GM23338 (cell line): Measurements from ENCODE around the gene VEGFC. TPM values are rescaled to one million over a fixed set of nuclear protein-coding genes. Genes with fewer than 3 reads are reported as not detected.

Experiments
- ATAC-seq: fragments of 200-7000 bp; cut with Tn5 transposase; 3 replicates; pipeline ENCODE4 v1.9.1; 2020
- DNase-seq: peaks from one replicate; pipeline ENCODE4 v3.0.0-alpha.2; 2015; ENCODE audit warnings: low spot score
- H2AFZ ChIP-seq: fragments of 200-600 bp; sonication (generic); 2 replicates; pipeline ENCODE4 v1.8.0; 2016; ENCODE audit warnings: antibody characterized with exemption, mild to moderate bottlenecking, moderate library complexity
- H3F3A ChIP-seq: fragments of 200-600 bp; sonication (generic); replicated peaks from 2 replicates; pipeline ENCODE4 v1.8.0; 2017; ENCODE audit warnings: antibody characterized with exemption, mixed run types, low read depth
- H3K27ac ChIP-seq: fragments of 200-600 bp; sonication (generic); 2 replicates; pipeline ENCODE4 v1.6.1; 2016; ENCODE audit warnings: low read depth
- H3K27me3 ChIP-seq: fragments of 200-600 bp; sonication (generic); 2 replicates; pipeline ENCODE4 v1.8.0; 2016; ENCODE audit warnings: mild to moderate bottlenecking, mixed run types, moderate library complexity; ENCODE audit not compliant: insufficient read depth
- H3K36me3 ChIP-seq: fragments of 200-600 bp; sonication (generic); 2 replicates; pipeline ENCODE4 v1.8.0; 2016; ENCODE audit warnings: mild to moderate bottlenecking; ENCODE audit not compliant: insufficient read depth
- H3K4me1 ChIP-seq: fragments of 200-600 bp; sonication (generic); 2 replicates; pipeline ENCODE4 v1.8.0; 2016; ENCODE audit warnings: mild to moderate bottlenecking, moderate library complexity; ENCODE audit not compliant: insufficient read depth
- H3K4me2 ChIP-seq: fragments of 200-600 bp; sonication (generic); 2 replicates; pipeline ENCODE4 v1.7.1; 2017; ENCODE audit warnings: mixed run types
- H3K4me3 ChIP-seq: fragments of 200-600 bp; sonication (generic); 2 replicates; pipeline ENCODE4 v1.6.1; 2016; ENCODE audit warnings: mixed run types
- H3K79me2 ChIP-seq: fragments of 200-600 bp; sonication (generic); replicated peaks from 2 replicates; pipeline ENCODE4 v1.8.0; 2017; ENCODE audit warnings: mild to moderate bottlenecking; ENCODE audit not compliant: insufficient read depth
- H3K9me2 ChIP-seq: fragments of 200-600 bp; sonication (generic); 2 replicates; pipeline ENCODE4 v1.8.0; 2017; ENCODE audit not compliant: insufficient read depth
- H4K20me1 ChIP-seq: fragments of 200-600 bp; sonication (generic); replicated peaks from 2 replicates; pipeline ENCODE4 v1.8.0; 2017; ENCODE audit warnings: mild to moderate bottlenecking; ENCODE audit not compliant: insufficient read depth
- H3K27ac Mint-ChIP-seq: 2 replicates; pipeline ENCODE4 v1.8.0; 2020; ENCODE audit warnings: inconsistent platforms, mild to moderate bottlenecking, moderate library complexity, mixed read lengths
- H3K27me3 Mint-ChIP-seq: 3 replicates; pipeline ENCODE4 v1.8.0; 2022; ENCODE audit warnings: low read depth, mild to moderate bottlenecking, moderate library complexity, mixed read lengths, inconsistent platforms; ENCODE audit not compliant: insufficient read depth, poor library complexity
- H3K36me3 Mint-ChIP-seq: 3 replicates; pipeline ENCODE4 v1.8.0; 2021; ENCODE audit warnings: low read depth, mild to moderate bottlenecking, inconsistent platforms, moderate library complexity, mixed read lengths
- H3K4me1 Mint-ChIP-seq: 3 replicates; pipeline ENCODE4 v1.8.0; 2020; ENCODE audit warnings: mild to moderate bottlenecking, inconsistent platforms, mixed read lengths
- H3K4me3 Mint-ChIP-seq: 3 replicates; pipeline ENCODE4 v1.8.0; 2021; ENCODE audit warnings: moderate library complexity, mild to moderate bottlenecking, inconsistent platforms, mixed read lengths
- H3K9me3 Mint-ChIP-seq: 3 replicates; pipeline ENCODE4 v1.8.0; 2020; ENCODE audit warnings: moderate library complexity, mild to moderate bottlenecking, inconsistent platforms, mixed read lengths
- CREB1 ChIP-seq: fragments of 250-450 bp; sonication (Bioruptor Pico); IDR thresholded peaks from 2 replicates; pipeline ENCODE4 v1.5.0; 2020; ENCODE audit warnings: low read depth, mild to moderate bottlenecking, moderate library complexity
- CTCF ChIP-seq, 2 experiments: fragments of 200-600 bp in 1 of 2; sonication (generic) in 1 of 2; conservative IDR thresholded peaks; 2 replicates each; pipeline versions ENCODE4 v1.5.1 to v1.6.1; 2016 to 2017; ENCODE audit warnings: antibody characterized with exemption in 2 of 2, low read depth in 2 of 2, mild to moderate bottlenecking in 2 of 2, moderate library complexity in 1 of 2
- EZH2 ChIP-seq: fragments of 200-600 bp; sonication (generic); IDR thresholded peaks from one replicate; pipeline ENCODE4 v1.8.0; 2017; ENCODE audit warnings: antibody characterized with exemption, mild to moderate bottlenecking, low read depth; ENCODE audit not compliant: unreplicated experiment
- EZH2phosphoT487 ChIP-seq: fragments of 200-600 bp; sonication (generic); IDR thresholded peaks from one replicate; pipeline ENCODE4 v1.8.1; 2018; ENCODE audit warnings: antibody characterized with exemption; ENCODE audit not compliant: unreplicated experiment
- JUNB ChIP-seq: IDR thresholded peaks from one replicate; pipeline ENCODE4 v1.6.1; 2016; ENCODE audit warnings: antibody characterized with exemption; ENCODE audit not compliant: unreplicated experiment
- NANOG ChIP-seq: IDR thresholded peaks from 2 replicates; pipeline ENCODE4 v1.6.1; 2016; ENCODE audit warnings: antibody characterized with exemption, borderline replicate concordance
- POLR2AphosphoS5 ChIP-seq: IDR thresholded peaks from 2 replicates; pipeline ENCODE4 v1.6.1; 2016; ENCODE audit warnings: antibody characterized with exemption, low read depth
- STAT1 ChIP-seq: IDR thresholded peaks from one replicate; pipeline ENCODE4 v1.6.1; 2016; ENCODE audit warnings: antibody characterized with exemption; ENCODE audit not compliant: unreplicated experiment
- ZNF114 ChIP-seq: fragments of 250-450 bp; sonication (Bioruptor Pico); IDR thresholded peaks from 2 replicates; pipeline ENCODE4 v1.5.0; 2020; ENCODE audit warnings: mild to moderate bottlenecking, moderate library complexity
- ZNF331 ChIP-seq: fragments of 250-450 bp; sonication (Bioruptor Pico); IDR thresholded peaks from 2 replicates; pipeline ENCODE4 v1.5.0; 2020; ENCODE audit warnings: low read depth, mild to moderate bottlenecking, moderate library complexity
- ZNF462 ChIP-seq: fragments of 250-450 bp; sonication (Bioruptor Pico); IDR thresholded peaks from 2 replicates; pipeline ENCODE4 v1.5.0; 2020; ENCODE audit warnings: mild to moderate bottlenecking, moderate library complexity
- polyA plus RNA-seq: library from polyadenylated mRNA; unstranded; fragments of >200 nt; fragmentation: Nextera tagmentation; extraction: Ambion mirVana; gene quantifications from 2 replicates; pipeline ENCODE4 v1.2.1, GENCODE V29; 2016
- total RNA-seq: library from RNA; depleted of rRNA; stranded (reverse); fragments of >200 nt; shearing (Covaris generic); gene quantifications from 2 replicates; pipeline ENCODE4 v1.2.3, GENCODE V29; 2014
- TF ChIP-seq, protein P1 (sequence below): IDR thresholded peaks from 2 replicates; pipeline ENCODE4 v1.6.1; 2016; ENCODE audit warnings: antibody characterized with exemption
- TF ChIP-seq, protein P2 (sequence below): IDR thresholded peaks from one replicate; pipeline ENCODE4 v1.6.1; 2018; ENCODE audit warnings: antibody characterized with exemption; ENCODE audit not compliant: unreplicated experiment

The VEGFC gene
- total and polyA plus RNA-seq, 2 experiments from 2014 or later: 0.87 to 1.1 TPM

GRCh38 chr4:176729489-176729888 is 63.2 kb downstream of the VEGFC start:
- no peaks in the 10 kb centered on the region for H3K27me3 Mint-ChIP-seq
- H3K36me3 Mint-ChIP-seq: no peaks in the 10 kb centered on the region
- H3K27me3 ChIP-seq: no peaks in the 10 kb centered on the region
- ATAC-seq (no peak), DNase-seq (no peak)
- no peak overlapping the region for H3K4me2 ChIP-seq
- no peaks in the 10 kb centered on the region for H3K9me3 Mint-ChIP-seq
- no peak overlapping the region for H3K4me3 Mint-ChIP-seq
- H3K4me1 ChIP-seq: peaks cover 5% of the 10 kb centered on the region
- H3K4me3 ChIP-seq: no peak overlapping the region
- H3K9me2 ChIP-seq: no peaks in the 10 kb centered on the region
- no peak overlapping the region for H3K27ac ChIP-seq
- no peak overlapping the region for H2AFZ ChIP-seq
- H3K4me1 Mint-ChIP-seq: peaks cover 8% of the 10 kb centered on the region; the same call in 2 of the 3 replicates
- H4K20me1 ChIP-seq: no peaks in the 10 kb centered on the region
- no peaks in the 10 kb centered on the region for H3K79me2 ChIP-seq
- no peaks in the 10 kb centered on the region for H3F3A ChIP-seq
- TF ChIP-seq, protein P1, sequence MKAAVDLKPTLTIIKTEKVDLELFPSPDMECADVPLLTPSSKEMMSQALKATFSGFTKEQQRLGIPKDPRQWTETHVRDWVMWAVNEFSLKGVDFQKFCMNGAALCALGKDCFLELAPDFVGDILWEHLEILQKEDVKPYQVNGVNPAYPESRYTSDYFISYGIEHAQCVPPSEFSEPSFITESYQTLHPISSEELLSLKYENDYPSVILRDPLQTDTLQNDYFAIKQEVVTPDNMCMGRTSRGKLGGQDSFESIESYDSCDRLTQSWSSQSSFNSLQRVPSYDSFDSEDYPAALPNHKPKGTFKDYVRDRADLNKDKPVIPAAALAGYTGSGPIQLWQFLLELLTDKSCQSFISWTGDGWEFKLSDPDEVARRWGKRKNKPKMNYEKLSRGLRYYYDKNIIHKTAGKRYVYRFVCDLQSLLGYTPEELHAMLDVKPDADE: no peak
- no peak for TF ChIP-seq NANOG
- no peak for TF ChIP-seq JUNB
- TF ChIP-seq CTCF (conservative IDR thresholded peaks at IDR 0.05; ENCODE audit: low read depth in 2 of 2): no peak
- TF ChIP-seq, protein P2, sequence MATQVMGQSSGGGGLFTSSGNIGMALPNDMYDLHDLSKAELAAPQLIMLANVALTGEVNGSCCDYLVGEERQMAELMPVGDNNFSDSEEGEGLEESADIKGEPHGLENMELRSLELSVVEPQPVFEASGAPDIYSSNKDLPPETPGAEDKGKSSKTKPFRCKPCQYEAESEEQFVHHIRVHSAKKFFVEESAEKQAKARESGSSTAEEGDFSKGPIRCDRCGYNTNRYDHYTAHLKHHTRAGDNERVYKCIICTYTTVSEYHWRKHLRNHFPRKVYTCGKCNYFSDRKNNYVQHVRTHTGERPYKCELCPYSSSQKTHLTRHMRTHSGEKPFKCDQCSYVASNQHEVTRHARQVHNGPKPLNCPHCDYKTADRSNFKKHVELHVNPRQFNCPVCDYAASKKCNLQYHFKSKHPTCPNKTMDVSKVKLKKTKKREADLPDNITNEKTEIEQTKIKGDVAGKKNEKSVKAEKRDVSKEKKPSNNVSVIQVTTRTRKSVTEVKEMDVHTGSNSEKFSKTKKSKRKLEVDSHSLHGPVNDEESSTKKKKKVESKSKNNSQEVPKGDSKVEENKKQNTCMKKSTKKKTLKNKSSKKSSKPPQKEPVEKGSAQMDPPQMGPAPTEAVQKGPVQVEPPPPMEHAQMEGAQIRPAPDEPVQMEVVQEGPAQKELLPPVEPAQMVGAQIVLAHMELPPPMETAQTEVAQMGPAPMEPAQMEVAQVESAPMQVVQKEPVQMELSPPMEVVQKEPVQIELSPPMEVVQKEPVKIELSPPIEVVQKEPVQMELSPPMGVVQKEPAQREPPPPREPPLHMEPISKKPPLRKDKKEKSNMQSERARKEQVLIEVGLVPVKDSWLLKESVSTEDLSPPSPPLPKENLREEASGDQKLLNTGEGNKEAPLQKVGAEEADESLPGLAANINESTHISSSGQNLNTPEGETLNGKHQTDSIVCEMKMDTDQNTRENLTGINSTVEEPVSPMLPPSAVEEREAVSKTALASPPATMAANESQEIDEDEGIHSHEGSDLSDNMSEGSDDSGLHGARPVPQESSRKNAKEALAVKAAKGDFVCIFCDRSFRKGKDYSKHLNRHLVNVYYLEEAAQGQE: no peak
- no peak for TF ChIP-seq CREB1 (CRISPR knock-in tag)
- no peak for TF ChIP-seq STAT1
- TF ChIP-seq EZH2phosphoT487: no peak
- no peak for TF ChIP-seq EZH2
- no peak for TF ChIP-seq ZNF331
- no peak for TF ChIP-seq ZNF114 (CRISPR knock-in tag)
- no peak for TF ChIP-seq ZNF462 (CRISPR knock-in tag)
- no peak for TF ChIP-seq POLR2AphosphoS5
- H3K36me3 ChIP-seq: no peaks in the 10 kb centered on the region
- H3K27ac Mint-ChIP-seq: no peak overlapping the region
